A549 treated with AZD2906 at 1 μM for 4 hours (cell line): ENCODE data around the gene CDK18. TPM values are rescaled to one million over a fixed set of nuclear protein-coding genes. Genes with fewer than 3 reads are reported as not detected.

Experiments
- total RNA-seq: library from RNA; stranded (reverse); fragments of 200-300 nt; extraction: Qiagen RNA extraction; gene quantifications from 5 replicates; pipeline ENCODE4 v1.2.3, GENCODE V29; 2022

Gene CDK18
- total RNA-seq = 0.76 to 1.2 TPM (median 1.00 TPM) in 5 replicates

GRCh38 chr1:205504311-205505075 lies at the start of gene CDK18:
CDK18 (plus strand) TSS chr1:205504669; CDS start chr1:205523168, 18,499 bp downstream.

GRCh38 chr1:205455581-205456382 lies 48.7 kb upstream of the CDK18 start, which contains the start of gene BLACAT1:
BLACAT1 (minus strand) TSS chr1:205456045.

Other genes starting within 250 kb of the CDK18 start
- gene NUAK2, start 182.9 kb upstream of the CDK18 start, total RNA-seq = 21.3 to 27.0 TPM (median 24.7 TPM) in 5 replicates
- gene KLHDC8A, start 147.7 kb upstream of the CDK18 start, total RNA-seq = 0.63 to 1.4 TPM (median 0.78 TPM) in 5 replicates
- 0.15 TPM in 1 of 5 replicates, not detected in the others for gene LEMD1, start 82.6 kb upstream of the CDK18 start, total RNA-seq
- gene BLACAT1, start 48.6 kb upstream of the CDK18 start, total RNA-seq = 0.03 TPM in 1 of 5 replicates, not detected in the others
- gene ELK4, start 127.3 kb downstream of the CDK18 start, total RNA-seq = 6.0 to 7.1 TPM (median 6.7 TPM) in 5 replicates
- 4.2 to 5.2 TPM (median 5.1 TPM) in 5 replicates for gene SLC45A3, start 175.8 kb downstream of the CDK18 start, total RNA-seq
- 88.2 to 130 TPM (median 104 TPM) in 5 replicates for gene NUCKS1, start 245.5 kb downstream of the CDK18 start, total RNA-seq